HepG2 (cell line): ENCODE results near the gene LRRC8E. TPM values are rescaled to one million over a fixed set of nuclear protein-coding genes. Genes with fewer than 3 reads are reported as not detected.

Experiments
- ATAC-seq: fragments of 200-7000 bp; cut with Tn5 transposase; 3 replicates; pipeline ENCODE4 v1.9.1; 2020; ENCODE audit warnings: mild to moderate bottlenecking, moderate library complexity
- BruUV-seq: library from RNA; stranded (reverse); fragments of 400-500 nt; replicated peaks from 2 replicates; lab custom pipeline; 2021; lab: Mats Ljungman, UMichigan
- CTCF ChIA-PET: fragments of 300-600 bp; formaldehyde crosslinking; extraction: SDS; loops from one replicate; lab custom pipeline; 2021; ENCODE audit warnings: low total read pairs, inconsistent platforms, low intra/inter-chr PET ratio; lab: Yijun Ruan, JAX
- POLR2A ChIA-PET: fragments of 350-600 bp; sonication (Branson Sonifier 250); formaldehyde crosslinking; loops from one replicate; lab custom pipeline; 2020; ENCODE audit warnings: antibody characterized with exemption, inconsistent platforms; lab: Yijun Ruan, JAX
- DNase-seq: peaks from one replicate; pipeline ENCODE4 v3.0.0-alpha.2; 2015; ENCODE audit warnings: low spot score
- FAIRE-seq: peaks from 3 replicates; lab custom pipeline; 2011; peaks lifted over from hg19 to GRCh38; lab: Jason Lieb, UNC
- H2AFZ ChIP-seq: one replicate; pipeline ENCODE4 v1.6.1; 2011; ENCODE audit warnings: low read length, inconsistent platforms
- H3K27ac ChIP-seq: fragments of 300-600 bp; 3 replicates; pipeline ENCODE4 v1.8.0; 2011; ENCODE audit warnings: mixed run types, mild to moderate bottlenecking, mixed read lengths, low read length, inconsistent platforms; ENCODE audit not compliant: insufficient read depth; ENCODE audit errors: extremely low read length
- H3K27me3 ChIP-seq, 2 experiments: fragments of 200-600 bp in 1 of 2; 2 replicates in 1 of 2; 3 replicates in 1 of 2; pipeline versions ENCODE4 v1.6.0 to v1.8.0; 2011; ENCODE audit warnings: low read length in 2 of 2, mild to moderate bottlenecking in 2 of 2, moderate library complexity in 2 of 2, inconsistent platforms in 1 of 2; ENCODE audit not compliant: insufficient read depth in 2 of 2, control insufficient read depth in 1 of 2
- H3K36me3 ChIP-seq, 2 experiments: fragments of 200-600 bp in 1 of 2; replicated peaks in 1 of 2; 2 replicates in 1 of 2; 3 replicates in 1 of 2; pipeline versions ENCODE4 v1.5.1 to v1.8.0; 2011; ENCODE audit warnings: low read length in 2 of 2, inconsistent platforms in 1 of 2; ENCODE audit not compliant: insufficient read depth in 2 of 2, control insufficient read depth in 1 of 2
- H3K4me1 ChIP-seq: 2 replicates; pipeline ENCODE4 v1.5.1; 2012; ENCODE audit warnings: low read length, inconsistent platforms; ENCODE audit not compliant: insufficient read depth
- H3K4me2 ChIP-seq: 2 replicates; pipeline ENCODE4 v1.6.0; 2011; ENCODE audit warnings: low read depth, low read length, inconsistent platforms
- H3K4me3 ChIP-seq, 3 experiments: fragments of 200-600 bp in 1 of 3; sonication (generic), shearing (Covaris generic) in 1 of 3; replicated peaks in 1 of 3; 2 replicates each; pipeline ENCODE4 v1.5.1; 2011 to 2016; ENCODE audit warnings: low read length in 3 of 3, inconsistent platforms in 2 of 3, low read depth in 2 of 3, mild to moderate bottlenecking in 2 of 3, control low read depth in 1 of 3, mixed read lengths in 1 of 3; ENCODE audit not compliant: insufficient read depth in 1 of 3
- H3K79me2 ChIP-seq: one replicate; pipeline ENCODE4 v1.6.1; 2011; ENCODE audit warnings: low read length, inconsistent platforms; ENCODE audit not compliant: insufficient read depth
- H3K9ac ChIP-seq: 2 replicates; pipeline ENCODE4 v1.6.0; 2011; ENCODE audit warnings: mild to moderate bottlenecking, low read depth, low read length, inconsistent platforms; ENCODE audit not compliant: insufficient read depth
- H3K9me3 ChIP-seq: 2 replicates; pipeline ENCODE4 v1.5.1; 2012; ENCODE audit warnings: mild to moderate bottlenecking, low read length
- H4K20me1 ChIP-seq: 2 replicates; pipeline ENCODE4 v1.6.0; 2011; ENCODE audit warnings: inconsistent platforms, mild to moderate bottlenecking, low read length, moderate library complexity; ENCODE audit not compliant: insufficient read depth
- AGO2 ChIP-seq: fragments of 200-400 bp; formaldehyde crosslinking; optimal IDR thresholded peaks from 2 replicates; pipeline ENCODE3; 2017; ENCODE audit warnings: mild to moderate bottlenecking, low read depth, low read length, moderate library complexity
- HBP1 ChIP-seq: IDR thresholded peaks from 2 replicates; pipeline ENCODE4 v1.6.1; 2016; ENCODE audit warnings: low read depth, control low read depth
- KIAA2018 ChIP-seq: sonication (generic); formaldehyde crosslinking; IDR thresholded peaks from 2 replicates; pipeline ENCODE4 v1.5.0; 2020; ENCODE audit warnings: mild to moderate bottlenecking, missing genetic modification reagents, borderline replicate concordance
- RBFOX2 ChIP-seq: fragments of 200-400 bp; formaldehyde crosslinking; IDR thresholded peaks from 2 replicates; pipeline ENCODE4 v1.6.1; 2017; ENCODE audit warnings: low read depth, mild to moderate bottlenecking, low read length
- SP5 ChIP-seq: IDR thresholded peaks from 2 replicates; pipeline ENCODE4 v1.6.1; 2016; ENCODE audit warnings: low read depth, borderline replicate concordance
- SRF ChIP-seq: IDR thresholded peaks from 2 replicates; pipeline ENCODE4 v1.6.1; 2011; ENCODE audit warnings: mild to moderate bottlenecking, low read depth, low read length, moderate library complexity
- SRSF1 ChIP-seq: fragments of 200-400 bp; formaldehyde crosslinking; optimal IDR thresholded peaks from 2 replicates; pipeline ENCODE3; 2017; ENCODE audit warnings: mild to moderate bottlenecking, low read depth, low read length, moderate library complexity
- TARDBP ChIP-seq: sonication (generic); formaldehyde crosslinking; IDR thresholded peaks from 2 replicates; pipeline ENCODE4 v1.8.0; 2022; ENCODE audit warnings: mild to moderate bottlenecking, missing genetic modification reagents
- ZNF619 ChIP-seq: sonication (generic); formaldehyde crosslinking; IDR thresholded peaks from 2 replicates; pipeline ENCODE4 v1.4.0; 2020; ENCODE audit warnings: mild to moderate bottlenecking, missing genetic modification reagents
- ZSCAN5A ChIP-seq: sonication (generic); formaldehyde crosslinking; IDR thresholded peaks from 2 replicates; pipeline ENCODE4 v1.8.0; 2022; ENCODE audit warnings: mild to moderate bottlenecking, missing genetic modification reagents, borderline replicate concordance
- WGBS: methylation state at CpG from one replicate; pipeline ENCODE4 v1.1.6; 2017; ENCODE audit warnings: low lambda C conversion rate; 5-methylcytosine and 5-hydroxymethylcytosine counted together
- in situ Hi-C: cut with HindIII; loops from 2 replicates; pipeline ENCODE4 v1.10.0; 2017; ENCODE audit warnings: low pct_unique_long_range_greater_than_20kb; ENCODE audit not compliant: extremely low pct_ligation_motif_present
- intact Hi-C: fragments of 100-400 bp; cut with micrococcal nuclease; formaldehyde crosslinking; loops from one replicate; pipeline ENCODE4 v1.10.0; 2022; ENCODE audit not compliant: unreplicated experiment
- polyA plus RNA-seq, 8 experiments: library from polyadenylated mRNA; depleted of rRNA in 3 of 8; stranded (reverse) in 7 of 8; unstranded in 1 of 8; fragments of >200 nt; fragmentation: Illumina TruSeq in 4 of 8; extraction: Trizol in 4 of 8; gene quantifications; 2 replicates each; pipeline versions ENCODE4 v1.2.1 to v1.2.3, GENCODE V29; 2011 to 2016; ENCODE audit warnings: low read depth in 4 of 8, missing spikeins in 1 of 8, mixed read lengths in 1 of 8; ENCODE audit not compliant: insufficient read depth in 1 of 8
- total RNA-seq, 5 experiments: library from RNA; depleted of rRNA; stranded (reverse); fragments of >200 nt; fragmentation: Illumina TruSeq; extraction: Trizol; gene quantifications; 2 replicates each; pipeline ENCODE4 v1.2.3, GENCODE V29; 2016; ENCODE audit warnings: low read depth in 1 of 5

LRRC8E gene
- total and polyA plus RNA-seq, 2 of the 13 experiments (the other 11 are each of a cell fraction or from before 2014, with no cell fraction given) = 8.0 to 10.3 TPM

GRCh38 chr19:7912697-7913564 is 24.6 kb downstream of the LRRC8E start:
- no TSS peak for BruUV-seq
- POLR2A ChIA-PET = interaction anchor here (1.9 to 2.6 kb wide), 2 partner anchors 8 to 9 kb away, joined by 6 to 8 read pairs; partner anchors contain the start of genes MAP2K7 and SNAPC2
- TF ChIP-seq RBFOX2 (0 out of 2 replicates have a peak, but pooled peaks have one; percentile 28), ZSCAN5A (CRISPR knock-in tag) (no peak), AGO2 (peak; percentile 80), KIAA2018 (CRISPR knock-in tag) (no peak), TARDBP (no peak), ZNF619 (CRISPR knock-in tag) (no peak), SRSF1 (peak; percentile 19), SP5 (no peak), HBP1 (CRISPR knock-in tag) (no peak), SRF (no peak)

More at GRCh38 chr19:7912697-7913564, 24.6 kb downstream of the LRRC8E start:
- no peak overlapping the region for H3K4me3 ChIP-seq
- no peak for ATAC-seq
- 97% methylated on average over 37 of the region's 39 CpGs for WGBS
- H3K27ac ChIP-seq = no peak overlapping the region
- H3K36me3 ChIP-seq = peaks cover 4 to 20% of the 10 kb centered on the region in 2 experiments; a peak in 3 of 5 replicates
- H3K27me3 ChIP-seq = no peaks in the 10 kb centered on the region
- CTCF ChIA-PET = no interaction called here
- no peaks in the 10 kb centered on the region for H3K79me2 ChIP-seq
- H3K4me2 ChIP-seq = no peak overlapping the region
- H3K9me3 ChIP-seq = no peaks in the 10 kb centered on the region
- H3K9ac ChIP-seq = no peak overlapping the region
- no peak for FAIRE-seq
- H4K20me1 ChIP-seq = peaks cover 3% of the 10 kb centered on the region; the same call in 1 of the 2 replicates
- in situ Hi-C loops (no loop called here), intact Hi-C loops (no loop called here)
- H2AFZ ChIP-seq = no peak overlapping the region
- DNase-seq = no peak
- H3K4me1 ChIP-seq = peaks cover 19% of the 10 kb centered on the region
